Spinal cord (tissue), 10 donors: ENCODE results near the gene NR2E3. TPM values are rescaled to one million over a fixed set of nuclear protein-coding genes. Genes with fewer than 3 reads are reported as not detected.
"Not testable (repeated sequence)": the region's sequence is repeated elsewhere in the genome, so short reads cannot be mapped to it uniquely, and the experiment has no call there.

Source experiments
- DNase-seq, 6 donors: peaks; one replicate each; pipeline versions ENCODE4 v3.0.0 to v3.0.0-alpha.2; 2013 to 2015; ENCODE audit warnings: low spot score in 6 of 6, low read depth in 4 of 6
- H3K27ac ChIP-seq: one replicate; pipeline ENCODE4 v1.5.1; 2013; ENCODE audit warnings: low read depth, low read length, control low read depth
- H3K27me3 ChIP-seq: one replicate; pipeline ENCODE4 v1.6.1; 2013; ENCODE audit warnings: low read length; ENCODE audit not compliant: control insufficient read depth, insufficient read depth
- H3K36me3 ChIP-seq: one replicate; pipeline ENCODE4 v1.6.1; 2013; ENCODE audit warnings: low read length; ENCODE audit not compliant: control insufficient read depth, insufficient read depth
- H3K4me1 ChIP-seq: one replicate; pipeline ENCODE4 v1.6.1; 2013; ENCODE audit warnings: low read length; ENCODE audit not compliant: control insufficient read depth, insufficient read depth
- H3K4me3 ChIP-seq: one replicate; pipeline ENCODE4 v1.5.1; 2013; ENCODE audit warnings: low read depth, low read length, control low read depth
- H3K9me3 ChIP-seq: one replicate; pipeline ENCODE4 v1.6.1; 2013; ENCODE audit warnings: low read length; ENCODE audit not compliant: control insufficient read depth, insufficient read depth
- WGBS: methylation state at CpG from one replicate; pipeline ENCODE4 v1.1.5; 2013; ENCODE audit warnings: missing lambda C conversion rate; ENCODE audit not compliant: insufficient coverage; 5-methylcytosine and 5-hydroxymethylcytosine counted together
- polyA plus RNA-seq, 2 donors: library from polyadenylated mRNA; unstranded; fragments of 120-200 nt; gene quantifications; one replicate each; pipeline ENCODE4 v1.2.1, GENCODE V29; 2013; ENCODE audit not compliant: insufficient read length in 2 of 2
- small RNA-seq: library from RNA; depleted of rRNA; stranded (forward); fragments of <200 nt; gene quantifications from one replicate; pipeline ENCODE3, GENCODE V24; 2014; ENCODE audit warnings: low replicate concordance
- total RNA-seq, 2 donors: library from RNA; depleted of rRNA in 1 of 2; stranded (reverse); fragments of 120-200 nt in 1 of 2; fragments of >200 nt in 1 of 2; gene quantifications; one replicate each; pipeline versions ENCODE4 v1.2.3 to v1.2.4, GENCODE V29; 2013 to 2014
- donor health status: healthy.

The NR2E3 gene
- total and polyA plus RNA-seq, 4 donors, result 0.30 to 0.86 (median 0.71) TPM

DNA sequence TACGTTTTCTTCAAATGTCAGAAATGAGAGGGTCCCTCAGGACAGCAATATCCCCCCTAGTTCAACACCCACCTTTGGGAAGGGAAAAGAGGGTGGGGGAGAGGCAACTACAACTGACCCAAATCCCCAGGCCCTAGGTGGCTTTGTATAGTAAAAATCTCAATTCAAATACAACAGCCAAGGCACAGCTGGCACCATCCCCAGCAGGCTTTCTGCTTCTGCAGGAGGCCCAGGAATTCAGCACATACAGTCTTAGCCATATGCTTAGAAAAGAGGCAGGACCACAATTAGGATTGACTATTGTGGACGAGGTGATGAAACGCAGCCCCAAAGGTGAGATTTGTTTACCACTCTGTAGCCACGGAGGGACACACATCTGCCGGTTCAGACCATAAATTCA lies 15.8 kb downstream of the NR2E3 start:
- WGBS, result 40% methylated on average over 1 of the region's 5 CpGs

GRCh38 chr15:71830981-71831380 lies 20.6 kb downstream of the NR2E3 start:
- WGBS, result no CpG with 5 or more reads among the region's 2 CpGs

More for the DNA sequence above, 15.8 kb downstream of the NR2E3 start:
- Histone ChIP-seq H3K36me3 (peaks cover 5% of the 10 kb centered on the region), H3K4me1 (no peaks in the 10 kb centered on the region), H3K4me3 (no peak overlapping the region), H3K9me3 (peaks cover 2% of the 10 kb centered on the region), H3K27ac (no peak overlapping the region), H3K27me3 (no peaks in the 10 kb centered on the region)
- DNase-seq, result no peak

GRCh38 chr15:71841563-71841962 lies 31.2 kb downstream of the NR2E3 start:
- DNase-seq, result no peak
- Histone ChIP-seq H3K9me3 (no peaks in the 10 kb centered on the region), H3K27me3 (no peaks in the 10 kb centered on the region), H3K4me3 (no peak overlapping the region), H3K27ac (no peak overlapping the region), H3K36me3 (peaks cover 23% of the 10 kb centered on the region), H3K4me1 (no peaks in the 10 kb centered on the region)
- no CpG with 5 or more reads among the region's 3 CpGs for WGBS

More at GRCh38 chr15:71830981-71831380, 20.6 kb downstream of the NR2E3 start:
- no peak overlapping the region for H3K27ac ChIP-seq
- no peaks in the 10 kb centered on the region for H3K27me3 ChIP-seq
- no peak overlapping the region for H3K4me3 ChIP-seq
- no peaks in the 10 kb centered on the region for H3K4me1 ChIP-seq
- no peaks in the 10 kb centered on the region for H3K9me3 ChIP-seq
- DNase-seq, result no peak
- peaks cover 5% of the 10 kb centered on the region for H3K36me3 ChIP-seq

DNA sequence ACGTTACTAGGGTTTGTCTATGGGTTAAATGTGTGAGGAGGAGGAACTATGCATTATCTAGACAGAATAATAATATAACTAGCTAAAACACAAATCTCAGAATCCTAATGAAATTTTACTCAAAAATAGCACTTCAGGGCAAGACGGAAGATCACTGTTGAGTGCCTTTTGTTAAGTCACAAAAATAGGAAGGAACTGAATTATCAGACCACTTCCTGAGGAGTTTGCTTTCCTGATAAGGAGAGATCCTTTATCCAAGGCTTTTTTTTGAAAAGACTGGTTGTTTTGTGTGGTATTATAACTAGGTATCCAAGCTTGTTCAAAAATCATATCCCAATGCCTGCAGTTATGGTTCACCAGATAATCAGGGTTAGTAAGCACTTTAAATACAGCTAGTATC lies 34.6 kb downstream of the NR2E3 start:
- Histone ChIP-seq H3K27ac (no peak overlapping the region), H3K4me1 (no peaks in the 10 kb centered on the region), H3K27me3 (no peaks in the 10 kb centered on the region), H3K9me3 (no peaks in the 10 kb centered on the region), H3K36me3 (peaks cover 29% of the 10 kb centered on the region), H3K4me3 (no peak overlapping the region)
- DNase-seq, result no peak
- WGBS, result no CpG with 5 or more reads among the region's 2 CpGs

DNA sequence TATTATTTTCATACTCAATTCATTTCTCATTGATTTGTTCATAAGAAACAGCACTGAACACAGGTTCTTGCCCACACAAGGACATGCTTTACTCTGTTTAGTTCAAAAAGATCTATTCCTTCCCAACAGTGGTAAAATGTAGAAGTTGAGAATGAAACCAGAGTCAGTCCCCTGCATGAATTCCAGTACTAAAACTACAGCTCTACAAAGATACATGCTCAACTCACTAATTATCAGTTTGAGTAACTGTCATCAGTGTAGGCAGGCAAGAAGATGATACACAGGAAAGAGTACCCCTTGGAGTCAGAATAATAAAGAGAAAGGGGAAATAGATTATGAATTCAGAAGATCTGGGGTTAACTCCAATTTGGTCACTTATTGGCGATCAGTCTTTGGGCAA lies 43.2 kb downstream of the NR2E3 start:
- H3K9me3 ChIP-seq, result no peaks in the 10 kb centered on the region

GRCh38 chr15:71858232-71858631 lies 47.9 kb downstream of the NR2E3 start:
- H3K36me3 ChIP-seq, H3K4me3 ChIP-seq, H3K27me3 ChIP-seq, DNase-seq, H3K4me1 ChIP-seq, H3K27ac ChIP-seq, H3K9me3 ChIP-seq: not testable (repeated sequence)
- WGBS, result 100% methylated on average over 2 of the region's 4 CpGs

More for the DNA sequence above, 43.2 kb downstream of the NR2E3 start:
- no peaks in the 10 kb centered on the region for H3K4me1 ChIP-seq
- peaks cover 14% of the 10 kb centered on the region for H3K36me3 ChIP-seq
- no peak overlapping the region for H3K4me3 ChIP-seq
- no peak overlapping the region for H3K27ac ChIP-seq
- no peaks in the 10 kb centered on the region for H3K27me3 ChIP-seq
- no CpG with 5 or more reads among the region's 1 CpG for WGBS
- no peak for DNase-seq

Small RNA genes within 50 kb of the gene (small RNA-seq; reads per million reads assigned to genes)
- gene RNA5SP399, result 0.22 reads per million, percentile 11 among the genes with 10 or more reads in this experiment
